GM18867 (cell line): Measurements from ENCODE around the gene LAMC3.

Experiments used
- ATAC-seq: cut with Tn5 transposase; IDR thresholded peaks from one replicate; pipeline ENCODE4 v1.9.1; 2021; ENCODE audit warnings: mild to moderate bottlenecking, moderate library complexity; ENCODE audit not compliant: unreplicated experiment

Gene LAMC3

DNA sequence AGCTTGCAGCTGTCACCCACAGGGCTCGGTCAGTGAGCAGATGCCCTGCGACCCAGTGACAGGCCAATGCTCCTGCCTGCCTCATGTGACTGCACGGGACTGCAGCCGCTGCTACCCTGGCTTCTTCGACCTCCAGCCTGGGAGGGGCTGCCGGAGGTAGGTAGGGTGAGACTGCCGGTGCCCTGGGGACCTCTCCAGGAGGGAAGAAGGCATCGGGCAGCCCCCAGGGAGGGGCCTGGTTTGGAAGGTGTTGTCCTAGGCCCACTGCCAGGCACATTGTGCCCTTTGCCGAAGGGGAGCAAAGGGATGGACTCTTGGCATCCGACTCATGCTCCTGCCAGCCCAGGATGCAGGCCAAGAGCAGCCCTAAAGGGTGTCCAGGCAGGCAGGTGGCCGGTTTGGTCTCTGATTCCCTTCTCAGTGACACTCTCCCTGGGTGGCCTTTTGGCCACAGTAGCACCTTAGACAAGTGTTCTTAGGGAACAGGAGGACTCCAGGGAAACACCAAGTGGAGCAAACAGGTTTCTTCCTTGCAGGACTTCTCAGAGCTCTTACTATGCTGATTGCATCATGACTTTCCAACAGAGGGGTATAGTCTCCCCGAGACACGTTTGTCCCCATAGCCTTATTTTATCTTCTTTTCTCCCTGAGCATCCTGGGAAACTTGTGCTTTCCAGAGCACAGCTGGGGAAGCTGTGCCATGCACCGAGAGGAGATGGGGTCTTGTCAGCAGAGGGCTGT lies 59.3 kb downstream of the LAMC3 start:
- ATAC-seq, result no peak

- no peak for ATAC-seq
Measured at GRCh38 chr9:131069699-131070098, 60.7 kb downstream of the LAMC3 start.

GRCh38 chr9:131072107-131072870 lies 63.3 kb downstream of the LAMC3 start:
- no peak for ATAC-seq

DNA sequence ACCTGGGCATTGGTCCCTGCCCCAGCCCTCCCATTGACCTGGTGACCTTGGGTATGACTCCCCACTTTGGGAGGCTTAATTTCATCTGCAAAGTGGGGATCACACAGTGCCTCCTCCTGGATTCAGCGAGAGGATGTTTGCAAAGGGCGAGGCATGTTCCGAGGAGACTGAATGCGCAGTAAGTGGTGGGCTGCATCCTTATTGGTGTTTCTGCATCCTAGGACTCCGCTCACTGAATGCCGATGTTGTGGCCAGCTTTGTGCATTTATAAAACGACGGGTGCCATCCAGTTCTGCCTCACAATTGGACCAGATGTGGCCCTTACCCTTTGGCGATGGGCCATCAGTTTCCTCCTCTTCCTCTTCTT lies 63.9 kb downstream of the LAMC3 start:
- ATAC-seq, result no peak

GRCh38 chr9:131076347-131077195 lies 67.6 kb downstream of the LAMC3 start:
- ATAC-seq, result no peak

- ATAC-seq, result no peak
Measured at GRCh38 chr9:131078427-131079366, 69.7 kb downstream of the LAMC3 start.

GRCh38 chr9:131080589-131080988 lies 71.6 kb downstream of the LAMC3 start:
- no peak for ATAC-seq

GRCh38 chr9:131081868-131082267 lies 72.9 kb downstream of the LAMC3 start:
- ATAC-seq, result no peak

- no peak for ATAC-seq
Measured at GRCh38 chr9:131082774-131083512, 74.0 kb downstream of the LAMC3 start.

- no peak for ATAC-seq
Measured at GRCh38 chr9:131084661-131085369, 75.8 kb downstream of the LAMC3 start.

- ATAC-seq, result no peak
Measured at GRCh38 chr9:131085370-131086122, 76.6 kb downstream of the LAMC3 start.

- ATAC-seq, result no peak
Measured at GRCh38 chr9:131087354-131087893, 78.5 kb downstream of the LAMC3 start.

DNA sequence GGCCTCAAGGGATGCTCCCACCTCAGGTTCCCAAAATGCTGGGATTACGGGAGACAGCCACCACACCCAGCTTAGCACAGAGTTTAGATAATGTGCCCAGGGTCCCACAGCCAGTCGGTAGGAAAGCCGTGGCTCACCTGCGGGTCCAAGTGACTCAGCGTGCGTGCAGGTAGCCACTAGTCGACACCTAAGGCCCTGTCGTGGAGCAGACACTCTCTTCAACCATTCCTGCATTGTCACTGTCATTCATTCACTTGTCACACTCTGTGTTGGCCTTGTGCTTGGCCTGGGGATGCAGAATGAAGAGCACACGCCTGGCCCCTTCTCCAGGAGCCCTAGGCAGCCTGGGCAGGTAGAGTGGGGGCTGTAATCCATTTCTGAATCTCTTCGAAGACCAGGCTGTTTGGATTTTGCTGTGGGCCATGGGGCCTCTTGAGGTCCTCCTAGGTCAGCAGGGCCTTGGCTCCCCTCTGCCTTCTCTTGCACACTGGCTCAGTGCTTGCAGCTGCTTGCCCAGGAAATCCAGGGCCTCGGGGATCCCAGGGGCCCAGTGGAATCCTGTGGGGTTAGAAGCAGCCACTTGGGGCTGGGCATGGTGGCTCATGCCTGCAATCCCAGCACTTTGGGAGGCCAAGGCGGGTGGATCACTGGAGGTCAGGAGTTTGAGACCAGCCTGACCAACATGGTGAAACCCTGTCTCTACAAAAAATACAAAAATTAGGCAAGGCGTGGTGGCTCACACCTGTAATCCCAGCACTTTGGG lies 81.2 kb downstream of the LAMC3 start:
- ATAC-seq, result no peak

DNA sequence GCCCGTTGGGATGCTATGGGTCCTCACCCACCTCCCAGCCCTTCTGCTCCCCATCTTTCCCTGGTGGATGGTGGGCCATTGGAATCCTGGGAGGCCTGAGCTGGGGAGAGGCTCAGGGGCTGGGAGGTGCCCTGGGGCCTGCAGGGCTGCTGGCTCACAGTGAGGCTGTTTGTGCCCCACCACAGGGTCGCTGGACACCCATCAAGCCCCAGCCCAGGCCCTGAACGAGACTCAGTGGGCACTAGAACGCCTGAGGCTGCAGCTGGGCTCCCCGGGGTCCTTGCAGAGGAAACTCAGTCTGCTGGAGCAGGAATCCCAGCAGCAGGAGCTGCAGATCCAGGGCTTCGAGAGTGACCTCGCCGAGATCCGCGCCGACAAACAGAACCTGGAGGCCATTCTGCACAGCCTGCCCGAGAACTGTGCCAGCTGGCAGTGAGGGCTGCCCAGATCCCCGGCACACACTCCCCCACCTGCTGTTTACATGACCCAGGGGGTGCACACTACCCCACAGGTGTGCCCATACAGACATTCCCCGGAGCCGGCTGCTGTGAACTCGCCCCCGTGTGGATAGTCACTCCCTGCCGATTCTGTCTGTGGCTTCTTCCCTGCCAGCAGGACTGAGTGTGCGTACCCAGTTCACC lies 82.5 kb downstream of the LAMC3 start:
- ATAC-seq, result no peak

GRCh38 chr9:131092030-131092429 lies 83.1 kb downstream of the LAMC3 start:
- no peak for ATAC-seq

- no peak for ATAC-seq
Measured at GRCh38 chr9:131092548-131093440, 83.8 kb downstream of the LAMC3 start.
